ENCODE measurements around the gene RGS19. TPM values are rescaled to one million over a fixed set of nuclear protein-coding genes. Genes with fewer than 3 reads are reported as not detected.
"Not testable (repeated sequence)": the region's sequence is repeated elsewhere in the genome, so short reads cannot be mapped to it uniquely, and the experiment has no call there.

RGS19 gene
- total RNA-seq: 10 to 100 TPM in 2 of 9 donors, 1 to 10 TPM in 7; 3.2 to 25.6 (median 5.3) TPM
- polyA plus RNA-seq: 1 to 10 TPM; 3.7 to 6.5 TPM
- long read RNA-seq, donor 1, partial matches to known transcripts: 1 of 5 reads
- long read RNA-seq, donor 1, other reads (novel, unspliced or antisense): 1 of 5 reads
- long read RNA-seq, donor 2, transcript RGS19-201 (6 exons, 1,510 nt): major isoform, 18 of 40 reads
- long read RNA-seq, donor 2, transcript RGS19-202 (6 exons, 1,593 nt): minor isoform, 9 of 40 reads
- long read RNA-seq, donor 2, partial matches to known transcripts: 3 of 40 reads
- long read RNA-seq, donor 2, other reads (novel, unspliced or antisense): 10 of 40 reads
- long read RNA-seq, donor 3, partial matches to known transcripts: 2 of 12 reads
- long read RNA-seq, donor 3, other reads (novel, unspliced or antisense): 3 of 12 reads

- ATAC-seq (peak; percentile 33 to 67 (median 55)), DNase-seq (peak; percentile 80 to 92 (median 85))
- intact Hi-C loops (cut with DNase I): loop anchor here in 4 of 10 donors (2.0 to 5.0 kb wide), 3 partner anchors 41 to 178 kb away; partner anchors contain the start of gene PCMTD2 (in 1 of the 4)
- WGBS, 4 donors: 1 to 12% (median 1%) methylated on average over 2 to 73 of the region's 73 CpGs
- no peaks in the 10 kb centered on the region for H3K9me3 ChIP-seq
- no peak for TF ChIP-seq POLR2A (IDR thresholded peaks at IDR 0.05)
- no peak for TF ChIP-seq CTCF (IDR thresholded peaks at IDR 0.05)
- H3K4me1 ChIP-seq: peaks cover 2 to 60% (median 27%) of the 10 kb centered on the region in 12 donors
- peaks cover 0 to 10% (median 7%) of the 10 kb centered on the region in 9 donors for H3K27me3 ChIP-seq
- peak within 1 kb of the TSS; percentile 37 to 93 (median 82) for H3K4me3 ChIP-seq
- H3K36me3 ChIP-seq: peaks cover 0 to 20% (median 0%) of the 10 kb centered on the region in 9 donors
- peak within 1 kb of the TSS; percentile 65 to 95 (median 86) for H3K27ac ChIP-seq
These were observed at the start of gene RGS19 for GRCh38 chr20:64079273-64080012. RGS19 (minus strand) TSS chr20:64079518; CDS start chr20:64076886, 2,632 bp downstream.

GRCh38 chr20:64123517-64123916, 44.2 kb upstream of the RGS19 start:
- not testable (repeated sequence) for H3K4me3 ChIP-seq, H3K9me3 ChIP-seq, H3K27ac ChIP-seq, H3K4me1 ChIP-seq, H3K36me3 ChIP-seq, ATAC-seq
- peaks cover 0 to 36% (median 16%) of the 10 kb centered on the region in 9 donors for H3K27me3 ChIP-seq
- peak in 1 of 5 donors; percentile 3 for DNase-seq
- intact Hi-C loops (cut with DNase I): loop anchor here in 8 of 10 donors (2.0 to 10.0 kb wide), 10 partner anchors 36 to 589 kb away; partner anchors contain the start of genes C20orf204 (in 3 of the 8), LKAAEAR1 (in 2 of the 8), OPRL1 (in 2 of the 8) and PRPF6 (in 2 of the 8)
- WGBS, 4 donors: 83 to 90% (median 86%) methylated on average over 11 of the region's 11 CpGs

- H3K27ac ChIP-seq, ATAC-seq, H3K4me3 ChIP-seq, H3K4me1 ChIP-seq, H3K9me3 ChIP-seq, H3K36me3 ChIP-seq: not testable (repeated sequence)
- DNase-seq: peak in 1 of 5 donors; percentile 12
- peaks cover 0 to 34% (median 15%) of the 10 kb centered on the region in 9 donors for H3K27me3 ChIP-seq
- WGBS, 4 donors: 82 to 85% (median 85%) methylated on average over 11 of the region's 11 CpGs
- intact Hi-C loops (cut with DNase I): loop anchor here in 8 of 10 donors (2.0 to 10.0 kb wide), 10 partner anchors 36 to 588 kb away; partner anchors contain the start of genes C20orf204 (in 3 of the 8), LKAAEAR1 (in 2 of the 8), OPRL1 (in 2 of the 8) and PRPF6 (in 2 of the 8)
These were observed 43.6 kb upstream of the RGS19 start for GRCh38 chr20:64122927-64123326.

GRCh38 chr20:64121586-64121985, 42.3 kb upstream of the RGS19 start:
- peak in 4 of 5 donors; percentile 2 to 31 (median 6) for DNase-seq
- Histone ChIP-seq H3K4me1 (peaks cover 0 to 9% (median 0%) of the 10 kb centered on the region in 12 donors), H3K4me3 (no peak overlapping the region), H3K27ac (no peak overlapping the region), H3K27me3 (peaks cover 0 to 34% (median 14%) of the 10 kb centered on the region in 9 donors), H3K36me3 (no peaks in the 10 kb centered on the region), H3K9me3 (no peaks in the 10 kb centered on the region)
- intact Hi-C loops (cut with DNase I): loop anchor here in 8 of 10 donors (2.0 to 10.0 kb wide), 12 partner anchors 34 to 587 kb away; partner anchors contain the start of genes C20orf204 (in 3 of the 8), OPRL1 (in 3 of the 8), LKAAEAR1 (in 2 of the 8) and PRPF6 (in 2 of the 8)
- no peak for TF ChIP-seq POLR2A (IDR thresholded peaks at IDR 0.05)
- TF ChIP-seq CTCF (IDR thresholded peaks at IDR 0.05): no peak
- WGBS, 4 donors: 78 to 86% (median 81%) methylated on average over 12 of the region's 12 CpGs
- no peak for ATAC-seq

Measured in heart left ventricle (tissue), 16 donors.